Measurements from ENCODE around the gene CALY.

Gene CALY

DNA sequence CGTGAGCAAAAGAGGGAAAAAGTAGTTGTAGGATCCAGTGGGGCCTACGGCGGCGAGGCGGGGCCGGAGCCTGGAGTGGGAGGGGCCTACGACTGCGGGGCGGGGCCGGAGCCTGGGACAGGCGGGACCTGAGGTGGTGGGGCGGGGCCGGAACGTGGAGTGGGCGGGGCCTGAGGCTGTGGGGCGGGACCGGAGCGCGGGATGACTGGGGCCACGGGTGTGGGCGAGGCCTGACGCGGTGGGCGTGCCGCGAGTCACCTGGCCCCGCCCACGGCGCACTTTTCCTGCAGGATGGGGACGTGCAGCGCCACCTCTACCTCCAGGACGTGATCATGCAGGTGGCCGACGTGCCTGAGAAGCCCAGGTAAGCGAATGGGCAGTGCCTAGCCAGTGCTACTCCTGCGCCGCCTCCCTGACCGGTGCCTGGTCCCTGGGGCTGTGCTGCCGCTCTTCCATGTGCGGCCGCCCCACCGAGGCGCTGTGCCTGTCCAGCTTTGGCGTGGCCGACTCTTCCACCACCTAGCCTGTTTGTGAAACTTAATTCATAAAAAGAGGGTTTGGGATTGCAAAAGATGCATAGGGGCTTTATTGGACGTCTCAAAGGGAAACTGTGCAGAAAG is 27.5 kb downstream of the CALY start:
- peak; percentile 93 for DNase-seq

GRCh38 chr10:133308421-133309099 is 28.1 kb downstream of the CALY start, which contains the start of the genes TUBGCP2 and ZNF511:
Gene TUBGCP2 (minus strand): TSS chr10:133308872. CDS start chr10:133302941, 5,931 bp downstream.
Gene ZNF511 (plus strand): TSS chr10:133308914. CDS start chr10:133308944, 30 bp downstream.
- DNase-seq: peak; percentile 87

DNA sequence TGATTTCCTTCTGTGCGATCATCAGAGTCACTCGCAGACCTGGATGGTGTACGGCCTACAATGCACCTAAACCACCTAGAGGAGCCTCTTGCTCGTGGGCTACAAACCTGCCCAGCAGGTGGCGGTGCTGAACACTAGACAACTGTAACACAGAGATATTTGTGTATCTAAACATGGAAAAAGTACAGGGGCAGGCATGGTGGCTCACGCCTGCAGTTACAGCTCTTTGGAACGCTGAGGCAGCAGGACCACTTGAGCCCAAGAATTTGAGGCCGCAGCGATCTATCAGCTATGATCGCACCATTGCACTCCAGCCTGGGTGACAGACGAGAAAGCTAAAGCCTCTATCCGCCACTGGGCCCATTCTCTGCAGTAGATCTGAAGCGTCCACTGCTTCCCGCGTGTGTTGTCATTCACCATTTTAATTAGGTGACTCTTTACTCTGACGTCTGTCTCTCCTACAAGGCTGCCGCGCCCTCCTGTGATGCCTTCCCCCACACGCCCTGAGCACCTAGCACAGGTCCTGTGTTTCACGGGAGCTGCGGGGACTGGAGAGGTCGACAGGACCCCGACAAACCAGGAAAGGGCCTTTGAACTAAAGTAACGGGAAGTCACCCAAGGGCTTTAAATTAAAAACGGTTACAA is 28.8 kb downstream of the CALY start:
- peak; percentile 92 for DNase-seq

- DNase-seq: no peak
Measured at GRCh38 chr10:133306941-133307379, 29.7 kb downstream of the CALY start.

- DNase-seq: no peak
Measured at GRCh38 chr10:133306097-133306476, 30.6 kb downstream of the CALY start.

- no peak for DNase-seq
Measured at GRCh38 chr10:133303206-133303605, 33.5 kb downstream of the CALY start.

- no peak for DNase-seq
Measured at GRCh38 chr10:133302230-133302629, 34.5 kb downstream of the CALY start.

GRCh38 chr10:133299738-133300137 is 37.0 kb downstream of the CALY start:
- DNase-seq: no peak

GRCh38 chr10:133299224-133299623 is 37.5 kb downstream of the CALY start:
- DNase-seq: no peak

DNA sequence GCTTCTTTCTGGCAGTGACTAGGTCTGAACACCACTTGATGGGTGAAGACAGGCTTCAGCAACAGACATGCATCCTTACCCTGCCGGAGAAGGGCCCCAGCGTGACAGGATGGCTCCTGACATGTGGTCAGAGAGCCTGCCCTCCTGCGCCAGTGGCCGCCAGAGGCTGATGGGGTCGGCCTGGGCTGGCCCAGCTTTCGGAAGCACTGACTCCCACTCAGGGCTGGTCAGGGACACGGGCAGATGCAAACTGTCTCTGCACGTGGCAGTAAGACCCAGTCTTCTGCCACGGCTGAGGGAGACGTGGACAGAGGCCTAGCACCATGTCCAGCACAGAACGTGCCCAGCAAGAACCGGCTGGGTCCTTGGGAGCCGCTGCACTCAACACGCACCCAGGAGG is 38.2 kb downstream of the CALY start:
- no peak for DNase-seq

DNA sequence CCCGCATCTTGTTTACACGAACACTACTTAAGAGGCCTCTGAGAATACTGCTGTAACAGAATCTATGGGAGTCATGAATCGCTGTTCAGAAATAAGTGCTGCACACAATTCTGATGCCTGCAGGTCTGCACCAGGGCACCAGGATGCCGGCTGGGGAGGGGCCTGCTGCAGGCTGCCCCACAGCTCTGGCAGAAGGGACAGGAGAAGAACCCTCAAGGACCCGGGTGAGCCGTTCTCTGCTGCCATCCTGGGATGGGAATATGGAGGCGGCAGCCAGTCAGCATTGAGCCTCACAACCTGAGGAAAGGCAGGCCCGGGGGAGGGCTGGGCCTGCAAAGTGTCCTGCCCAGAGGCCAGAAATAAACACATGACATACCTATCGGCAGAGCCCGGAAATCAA is 39.2 kb downstream of the CALY start:
- no peak for DNase-seq

- no peak for DNase-seq
Measured at GRCh38 chr10:133295426-133296320, 41.0 kb downstream of the CALY start.

- no peak for DNase-seq
Measured at GRCh38 chr10:133294189-133294588, 42.5 kb downstream of the CALY start.

- DNase-seq: no peak
Measured at GRCh38 chr10:133293810-133294119, 42.9 kb downstream of the CALY start.

GRCh38 chr10:133292919-133293809 is 43.5 kb downstream of the CALY start:
- DNase-seq: peak; percentile 36

GRCh38 chr10:133289761-133290160 is 46.9 kb downstream of the CALY start:
- DNase-seq: no peak

GRCh38 chr10:133287832-133288500 is 48.7 kb downstream of the CALY start:
- DNase-seq: no peak

GRCh38 chr10:133286366-133286765 is 50.3 kb downstream of the CALY start:
- DNase-seq: no peak

- no peak for DNase-seq
Measured at GRCh38 chr10:133285217-133285616, 51.5 kb downstream of the CALY start.

- DNase-seq: no peak
Measured at GRCh38 chr10:133283931-133284330, 52.8 kb downstream of the CALY start.

- no peak for DNase-seq
Measured at GRCh38 chr10:133282846-133283390, 53.8 kb downstream of the CALY start.

Data from CD4-positive, alpha-beta T cell treated with Interleukin-17A for 4 hours (primary cell).